ENCODE measurements around the gene TTLL12. TPM values are rescaled to one million over a fixed set of nuclear protein-coding genes. Genes with fewer than 3 reads are reported as not detected.

TTLL12 gene
- total RNA-seq, 2 donors from 2014 or later: 22.4 to 23.2 TPM

- peak; percentile 50 for DNase-seq (ENCODE audit: low spot score)
- ATAC-seq (ENCODE audit: insufficient number of reproducible peaks, low FRiP score, low read depth): no peak
- Histone ChIP-seq H3K36me3 (no peaks in the 10 kb centered on the region), H3K4me3 (peak overlapping the region; percentile 93), H3K9me3 (no peaks in the 10 kb centered on the region), H3K27ac (peak overlapping the region; percentile 55 to 86), H3K4me1 (ENCODE audit: control insufficient read depth in 1 of 2, low read depth in 2 of 2) (peaks cover 14 to 22% of the 10 kb centered on the region in 2 donors), H3K27me3 (replicated peaks; ENCODE audit: insufficient read depth) (no peaks in the 10 kb centered on the region)
- TF ChIP-seq CTCF (IDR thresholded peaks at IDR 0.05): no peak
Observed at GRCh38 chr22:43152357-43153071, 34.4 kb downstream of the TTLL12 start.

- Histone ChIP-seq H3K36me3 (no peaks in the 10 kb centered on the region), H3K27ac (peak overlapping the region; percentile 55 to 86), H3K27me3 (replicated peaks; ENCODE audit: insufficient read depth) (no peaks in the 10 kb centered on the region), H3K4me3 (peak overlapping the region; percentile 93), H3K4me1 (ENCODE audit: control insufficient read depth in 1 of 2, low read depth in 2 of 2) (peaks cover 14 to 22% of the 10 kb centered on the region in 2 donors), H3K9me3 (no peaks in the 10 kb centered on the region)
- no peak for ATAC-seq (ENCODE audit: insufficient number of reproducible peaks, low FRiP score, low read depth)
- no peak for TF ChIP-seq CTCF (IDR thresholded peaks at IDR 0.05)
- no peak for DNase-seq (ENCODE audit: low spot score)
Observed at GRCh38 chr22:43152003-43152356, 35.0 kb downstream of the TTLL12 start.

GRCh38 chr22:43151251-43152002 lies 35.5 kb downstream of the TTLL12 start, which contains the start of gene TSPO:
Gene TSPO, plus strand, starts transcription at chr22:43151559. Its CDS starts 7,680 bp downstream, at chr22:43159239.
- no peaks in the 10 kb centered on the region for H3K36me3 ChIP-seq
- H3K9me3 ChIP-seq: no peaks in the 10 kb centered on the region
- peak within 1 kb of the TSS; percentile 55 to 86 for H3K27ac ChIP-seq
- peaks cover 14 to 22% of the 10 kb centered on the region in 2 donors for H3K4me1 ChIP-seq (ENCODE audit: control insufficient read depth in 1 of 2, low read depth in 2 of 2)
- peak; percentile 67 for ATAC-seq (ENCODE audit: insufficient number of reproducible peaks, low FRiP score, low read depth)
- H3K27me3 ChIP-seq (replicated peaks; ENCODE audit: insufficient read depth): no peaks in the 10 kb centered on the region
- peak; percentile 43 for DNase-seq (ENCODE audit: low spot score)
- no peak for TF ChIP-seq CTCF (IDR thresholded peaks at IDR 0.05)
- peak within 1 kb of the TSS; percentile 93 for H3K4me3 ChIP-seq

- H3K27ac ChIP-seq: peak overlapping the region; percentile 6 to 86
- H3K9me3 ChIP-seq: no peaks in the 10 kb centered on the region
- H3K27me3 ChIP-seq (replicated peaks; ENCODE audit: insufficient read depth): no peaks in the 10 kb centered on the region
- ATAC-seq (ENCODE audit: insufficient number of reproducible peaks, low FRiP score, low read depth) (no peak), DNase-seq (ENCODE audit: low spot score) (no peak)
- no peaks in the 10 kb centered on the region for H3K36me3 ChIP-seq
- no peak for TF ChIP-seq CTCF (IDR thresholded peaks at IDR 0.05)
- H3K4me3 ChIP-seq: peak overlapping the region; percentile 93
- H3K4me1 ChIP-seq (ENCODE audit: control insufficient read depth in 1 of 2, low read depth in 2 of 2): peaks cover 14 to 22% of the 10 kb centered on the region in 2 donors
Observed at GRCh38 chr22:43150731-43151206, 36.2 kb downstream of the TTLL12 start.

- Histone ChIP-seq H3K27ac (no peak overlapping the region), H3K36me3 (no peaks in the 10 kb centered on the region), H3K4me1 (ENCODE audit: control insufficient read depth in 1 of 2, low read depth in 2 of 2) (peaks cover 7 to 27% of the 10 kb centered on the region in 2 donors), H3K27me3 (replicated peaks; ENCODE audit: insufficient read depth) (no peaks in the 10 kb centered on the region), H3K4me3 (no peak overlapping the region), H3K9me3 (no peaks in the 10 kb centered on the region)
- no peak for DNase-seq (ENCODE audit: low spot score)
- no peak for ATAC-seq (ENCODE audit: insufficient number of reproducible peaks, low FRiP score, low read depth)
- no peak for TF ChIP-seq CTCF (IDR thresholded peaks at IDR 0.05)
Observed at GRCh38 chr22:43148581-43148980, 38.4 kb downstream of the TTLL12 start.

Data from thoracic aorta (tissue), 2 donors.